Bone marrow (tissue), 2 donors: ENCODE measurements around the gene MYO1F.
"Not testable (repeated sequence)": the region's sequence is repeated elsewhere in the genome, so short reads cannot be mapped to it uniquely, and the experiment has no call there.

ENCODE experiments used
- DNase-seq, 2 donors: peaks; one replicate each; lab custom pipeline; 2025; lab: John Stamatoyannopoulos, UW

Gene MYO1F

DNA sequence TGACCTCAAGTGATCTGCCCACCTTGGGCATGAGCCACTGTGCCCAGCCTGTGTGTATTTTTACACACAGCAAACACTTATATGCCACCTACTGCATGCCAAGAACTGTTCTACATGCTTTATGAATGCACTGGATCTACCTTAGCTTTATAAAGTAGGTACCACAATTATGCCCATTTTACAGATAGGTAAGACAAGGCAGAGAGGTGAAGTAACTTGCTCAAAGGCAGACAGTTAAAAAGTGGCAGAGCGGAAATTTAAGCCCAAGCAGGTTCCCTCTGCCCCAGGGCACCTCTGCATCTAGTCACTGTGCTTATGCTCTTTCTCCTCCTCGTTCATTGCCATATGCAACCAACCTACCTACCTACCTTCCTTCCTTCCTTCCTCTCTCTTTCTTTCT, 22.8 kb upstream of the MYO1F start:
- DNase-seq, result no peak

DNA sequence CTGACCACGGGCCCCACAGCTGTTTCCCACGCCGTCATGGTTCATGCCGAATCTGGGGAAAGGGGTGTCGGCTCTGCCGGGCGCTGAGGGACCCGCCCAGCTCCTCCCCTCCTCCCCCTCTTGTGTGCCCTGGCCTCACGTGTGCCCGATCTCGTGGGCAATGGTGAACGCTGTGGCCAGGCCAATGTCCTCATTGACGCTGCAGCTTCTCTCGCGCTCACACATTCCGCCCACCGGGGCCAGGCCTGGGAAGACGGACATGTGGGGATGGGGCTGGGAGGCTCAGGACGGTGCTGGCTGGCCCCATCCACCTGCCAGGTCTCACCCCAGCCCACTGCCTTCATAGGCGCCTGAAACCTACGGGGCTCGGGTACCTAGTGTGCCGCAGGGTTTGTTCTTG, 18.9 kb upstream of the MYO1F start:
- no peak for DNase-seq

DNA sequence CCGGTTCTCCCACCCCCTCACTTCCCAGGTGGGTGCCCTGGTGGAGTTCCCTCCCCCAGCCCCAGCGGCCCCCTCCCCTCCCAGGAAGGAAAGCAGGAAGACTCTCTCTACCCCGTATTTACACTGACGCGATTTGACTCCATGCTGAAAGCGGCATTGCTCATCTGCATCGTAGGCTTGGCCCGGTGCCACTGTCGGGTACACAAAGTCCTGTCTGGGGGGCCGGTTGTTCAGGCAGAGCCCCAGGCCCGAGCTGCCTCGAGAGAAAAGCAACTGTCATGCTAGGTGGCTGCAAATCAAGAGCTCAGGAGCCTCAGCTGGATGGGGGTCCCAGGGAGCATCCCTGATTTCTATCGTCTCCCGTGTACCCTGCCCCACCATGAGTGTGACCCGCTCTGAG, 18.4 kb upstream of the MYO1F start:
- DNase-seq, result no peak

DNA sequence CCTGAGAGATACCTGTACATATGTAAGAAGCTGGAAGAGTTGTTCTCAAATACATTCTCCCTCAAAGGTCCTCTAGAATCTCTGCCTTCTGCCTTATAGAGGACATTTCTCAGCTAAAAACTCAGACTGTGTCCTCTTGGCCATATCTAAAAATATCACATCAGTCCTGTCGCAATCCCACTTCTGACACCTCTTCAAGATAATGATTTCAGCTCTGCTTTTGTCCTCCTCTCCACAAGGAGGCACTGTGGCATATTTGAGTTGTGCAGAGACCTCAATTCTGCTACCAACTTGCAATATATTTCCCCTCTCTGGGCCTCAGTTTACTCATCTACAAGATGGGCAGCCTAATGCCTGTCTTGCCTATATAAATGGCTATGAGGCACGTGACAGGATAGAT, 16.7 kb upstream of the MYO1F start:
- no peak for DNase-seq

DNA sequence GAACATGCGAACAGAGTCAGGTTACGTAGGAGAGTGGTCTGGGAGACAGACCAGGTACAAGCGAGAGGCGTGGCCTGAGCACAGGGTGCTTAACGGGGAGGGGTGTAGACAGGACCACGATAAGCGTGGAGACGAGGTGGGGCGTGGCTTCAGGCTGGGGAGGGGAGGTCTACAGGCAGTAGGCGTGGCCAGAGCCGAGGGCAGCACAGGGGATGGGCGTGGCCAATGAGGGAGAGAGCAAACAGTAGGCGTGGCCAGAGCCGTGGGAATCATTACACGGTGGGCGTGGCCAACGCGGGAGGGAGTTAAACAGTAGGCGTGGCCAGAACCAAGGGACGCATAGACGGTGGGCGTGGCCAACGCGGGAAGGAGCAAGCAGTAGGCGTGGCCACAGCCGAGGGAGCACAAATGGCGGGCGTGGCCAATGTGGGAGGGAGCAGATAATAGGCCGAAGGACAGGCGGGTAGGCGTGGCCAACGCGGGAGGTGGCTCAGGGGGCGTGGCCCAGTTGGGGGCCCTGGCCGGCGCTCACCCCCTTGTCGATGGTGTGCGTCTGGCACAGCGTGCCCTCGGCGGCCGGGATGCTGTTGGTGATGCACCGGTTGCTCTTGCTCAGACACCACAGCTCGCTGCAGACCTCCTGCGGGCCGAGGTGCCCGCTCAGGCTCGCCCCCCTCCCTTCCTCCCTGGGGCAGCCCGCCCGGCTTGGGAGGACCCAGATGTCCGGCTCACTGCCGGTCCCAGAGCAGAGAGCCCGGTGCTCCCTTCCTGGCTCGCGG, 15.2 kb upstream of the MYO1F start:
- DNase-seq, result peak; percentile 40 to 81

DNA sequence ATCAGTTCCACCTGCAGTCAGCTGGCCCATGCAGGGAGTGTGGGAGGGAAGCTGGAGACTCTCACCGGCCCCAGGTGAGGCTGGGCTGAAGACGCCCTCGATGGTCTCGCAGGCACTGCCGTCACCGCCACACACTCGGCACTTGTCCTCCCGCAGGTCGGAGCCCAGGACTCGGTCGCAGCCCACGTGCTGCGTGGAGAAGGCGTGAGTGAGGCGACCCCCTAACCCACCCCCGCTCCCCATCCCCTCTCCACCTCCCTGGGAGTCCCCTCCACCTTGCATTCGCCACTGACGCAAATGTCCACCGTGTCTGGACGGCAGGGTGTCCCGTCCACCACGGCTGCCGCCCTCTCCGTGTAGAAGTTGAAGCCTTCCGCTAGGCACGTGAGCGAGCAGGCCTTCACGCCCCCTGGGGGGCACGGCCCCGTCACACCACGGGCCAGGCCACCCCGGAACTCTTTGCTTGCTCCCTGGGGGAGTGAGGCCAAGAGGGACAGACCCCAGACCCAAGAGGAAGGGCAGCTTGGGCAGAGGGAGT, 12.0 kb upstream of the MYO1F start:
- DNase-seq, result no peak

DNA sequence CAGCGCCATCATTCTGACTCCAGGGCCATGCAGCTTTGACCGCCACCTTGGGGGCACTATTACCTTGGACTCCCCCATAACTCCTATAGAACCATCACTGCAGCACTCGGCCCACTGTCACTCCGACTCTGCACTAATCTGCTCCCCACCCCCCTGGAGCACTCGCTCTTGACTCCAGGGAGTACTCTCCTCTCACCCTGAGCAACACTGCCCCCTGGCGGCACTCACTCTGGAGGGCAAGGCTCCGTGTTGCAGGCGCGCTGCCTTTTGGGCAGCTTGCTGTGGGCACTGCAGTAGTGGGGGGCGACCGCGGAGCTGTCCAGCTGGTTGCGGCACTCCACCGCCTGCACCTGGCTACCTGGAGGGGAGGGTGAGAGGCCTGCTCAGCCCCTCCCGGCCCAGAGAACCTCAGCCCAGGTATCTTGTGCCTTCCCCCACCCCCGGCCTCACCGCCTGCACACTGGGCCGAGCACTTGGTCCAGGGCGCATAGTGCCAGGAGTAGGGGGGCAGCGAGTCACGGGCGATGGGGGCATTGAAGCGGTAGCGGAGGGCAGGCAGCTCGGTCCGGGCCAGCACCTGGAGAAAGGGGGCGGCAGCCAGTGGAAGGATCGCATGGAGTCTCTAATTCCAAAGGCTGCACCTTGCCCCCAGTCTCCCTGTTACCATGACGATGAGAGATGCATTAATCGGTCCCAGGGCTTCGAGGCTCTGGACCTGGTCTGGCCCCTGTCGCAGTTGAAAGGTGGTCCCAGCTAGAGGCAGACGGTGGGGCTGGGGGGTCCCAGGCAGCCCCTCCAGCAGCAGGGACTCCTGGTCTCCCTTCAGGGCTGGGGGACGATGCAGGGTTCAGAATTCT, 8.9 kb upstream of the MYO1F start:
- DNase-seq, result peak in 1 of 2 donors; percentile 23

DNA sequence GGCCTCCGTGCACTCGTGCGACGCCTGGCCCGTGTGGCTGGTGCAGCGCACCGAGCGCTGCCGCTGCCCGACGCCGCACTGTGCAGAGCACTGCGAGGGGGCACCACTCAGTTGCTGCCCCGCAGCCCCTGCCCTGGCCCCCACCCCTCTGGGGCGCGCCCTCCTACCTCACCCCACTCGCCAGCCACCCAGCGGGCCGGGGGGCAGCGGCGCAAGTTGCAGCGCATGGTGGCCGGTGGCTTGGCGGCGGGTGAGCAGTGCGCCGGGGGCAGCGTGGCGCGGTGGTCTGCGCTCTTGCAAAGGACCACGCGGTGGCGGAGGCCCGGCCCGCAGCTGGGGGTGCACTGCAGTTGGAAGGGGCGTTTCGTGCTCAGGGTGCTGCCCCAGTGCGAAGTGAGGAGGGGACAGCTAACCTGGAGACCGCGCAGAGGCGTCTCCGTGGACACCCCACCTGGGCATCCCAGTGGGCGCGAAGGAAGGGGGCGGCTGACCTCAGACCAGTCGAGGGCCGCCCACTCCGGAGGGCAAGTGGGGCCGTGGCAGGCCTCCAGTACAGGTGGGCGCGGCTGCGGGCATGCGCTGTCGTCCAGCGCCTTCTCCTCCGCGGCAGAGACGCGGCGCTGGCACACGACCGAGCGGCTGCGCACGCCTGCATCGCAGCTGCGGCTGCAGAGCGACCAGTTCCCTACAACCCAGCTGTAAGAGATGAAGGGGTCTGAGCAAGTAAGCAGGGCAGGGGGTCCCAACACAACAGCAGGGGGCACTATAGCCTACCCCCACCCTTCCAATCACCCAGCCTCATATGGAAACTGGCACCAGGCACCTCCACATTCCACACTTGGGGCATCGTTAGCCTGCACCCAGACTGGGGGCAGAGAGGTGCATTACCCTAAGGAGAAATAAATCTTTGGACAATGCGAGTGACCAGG, 8.0 kb upstream of the MYO1F start:
- DNase-seq, result no peak

DNA sequence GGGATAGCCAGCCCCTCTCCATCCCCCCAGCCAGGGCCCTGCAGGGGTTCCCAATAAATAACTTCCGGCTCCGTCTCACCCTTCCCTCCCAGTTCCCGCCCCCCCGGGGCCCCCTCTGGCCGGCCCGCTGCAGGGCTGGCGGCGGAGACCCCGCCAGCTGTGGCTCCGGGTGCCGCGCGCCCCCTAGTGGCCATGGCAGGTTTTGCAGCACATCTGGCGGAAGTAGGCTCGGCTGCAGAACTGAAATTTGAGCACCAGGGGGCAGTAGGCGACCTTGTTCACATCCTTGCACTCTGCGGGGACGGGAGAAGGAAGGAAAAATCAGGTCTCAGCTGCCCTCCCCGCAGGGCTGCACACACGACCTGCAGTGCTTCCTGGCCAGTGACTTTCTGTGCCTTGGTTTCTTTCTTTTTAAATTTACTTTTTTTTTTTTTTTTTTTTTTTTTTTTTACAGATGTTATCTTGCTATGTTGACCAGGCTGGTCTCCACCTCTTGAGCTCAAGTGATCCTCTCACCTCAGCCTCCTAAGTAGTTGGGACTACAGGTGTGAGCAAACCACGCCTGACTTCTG, 3.6 kb upstream of the MYO1F start:
- DNase-seq, result peak; percentile 56 to 68

DNA sequence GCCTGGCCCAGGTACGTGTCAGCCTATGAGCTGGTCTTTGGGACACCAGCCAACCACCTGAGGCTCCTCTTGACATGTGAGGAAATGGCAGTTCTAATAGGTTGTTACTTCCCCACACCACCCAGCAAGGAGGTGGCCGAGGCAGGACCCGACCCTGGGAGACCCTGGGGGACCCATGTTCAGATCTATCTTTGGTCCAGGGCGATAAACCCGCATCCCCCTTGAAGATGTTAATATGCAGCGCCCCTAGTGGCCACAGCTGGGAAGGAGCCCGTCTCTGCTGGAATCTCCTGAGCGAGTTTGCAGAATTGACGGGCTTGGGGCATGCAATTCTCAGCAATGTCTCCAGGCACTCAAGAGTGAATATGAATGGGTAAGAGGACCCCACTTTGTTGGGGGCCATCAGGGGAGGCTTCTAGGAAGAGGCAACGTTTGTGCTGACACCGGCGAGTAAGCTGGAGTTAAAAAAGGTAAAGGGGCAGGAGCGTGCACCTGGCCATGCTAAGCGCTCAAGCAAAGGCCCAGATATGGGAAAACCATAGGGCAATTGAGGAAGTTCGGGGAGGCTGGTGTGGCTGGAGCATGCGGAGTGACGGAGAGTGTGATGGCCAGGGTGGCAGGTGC, 1.5 kb upstream of the MYO1F start:
- DNase-seq, result peak; percentile 36 to 73

DNA sequence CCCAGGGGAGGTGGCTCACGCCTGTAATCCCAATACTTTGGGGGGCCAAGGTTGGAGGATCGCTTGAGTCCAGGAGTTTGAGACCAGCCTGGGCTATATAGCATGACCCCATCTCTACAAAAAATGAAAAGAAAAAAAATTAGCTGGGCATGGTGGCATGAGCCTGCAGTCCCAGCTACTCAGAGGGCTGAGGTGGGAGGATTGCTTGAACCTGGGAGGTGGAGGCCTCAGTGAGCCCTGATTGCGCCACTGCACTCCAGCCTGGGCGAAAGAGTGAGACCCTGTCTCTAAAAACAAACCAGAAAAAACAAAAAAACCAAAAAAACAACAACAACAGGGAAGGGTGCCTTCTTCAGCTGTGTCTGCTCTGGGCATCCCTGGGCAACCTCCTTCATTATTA, 499 bp upstream of the MYO1F start:
- DNase-seq, result no peak

DNA sequence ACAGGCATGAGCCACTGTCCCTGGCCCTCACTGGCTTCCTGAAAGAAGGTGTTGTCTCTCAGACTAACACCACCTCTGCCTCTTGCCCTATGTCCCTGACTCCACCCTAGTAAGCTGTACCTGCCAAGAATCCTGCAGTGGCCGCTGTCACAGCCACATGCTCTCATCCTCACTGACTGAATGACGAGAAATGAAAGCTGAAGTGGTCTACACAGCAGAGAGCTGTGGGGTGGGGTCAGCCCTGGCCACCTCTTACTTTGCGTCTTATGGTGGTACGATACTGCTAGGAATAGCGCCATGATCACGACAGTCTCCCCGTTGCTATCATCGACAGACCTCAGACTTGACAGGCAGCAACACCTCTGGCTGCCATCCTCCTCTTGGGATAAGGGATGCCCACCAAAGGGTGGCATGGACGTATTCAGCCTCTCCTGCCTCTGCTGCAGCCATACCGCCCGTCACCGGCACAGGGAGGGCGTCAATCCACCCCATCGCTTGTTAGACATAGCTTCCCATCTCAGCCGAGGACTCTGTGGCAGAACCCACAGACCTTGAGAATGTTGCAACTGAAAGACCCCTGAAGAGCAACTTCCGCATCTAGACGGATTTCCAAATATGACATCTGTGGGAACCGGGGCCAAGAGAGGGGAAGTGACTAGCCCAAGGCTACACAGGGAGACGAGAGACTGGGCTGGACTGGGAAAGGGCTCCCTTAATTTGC, 809 bp downstream of the MYO1F start:
- peak; percentile 33 to 66 for DNase-seq

DNA sequence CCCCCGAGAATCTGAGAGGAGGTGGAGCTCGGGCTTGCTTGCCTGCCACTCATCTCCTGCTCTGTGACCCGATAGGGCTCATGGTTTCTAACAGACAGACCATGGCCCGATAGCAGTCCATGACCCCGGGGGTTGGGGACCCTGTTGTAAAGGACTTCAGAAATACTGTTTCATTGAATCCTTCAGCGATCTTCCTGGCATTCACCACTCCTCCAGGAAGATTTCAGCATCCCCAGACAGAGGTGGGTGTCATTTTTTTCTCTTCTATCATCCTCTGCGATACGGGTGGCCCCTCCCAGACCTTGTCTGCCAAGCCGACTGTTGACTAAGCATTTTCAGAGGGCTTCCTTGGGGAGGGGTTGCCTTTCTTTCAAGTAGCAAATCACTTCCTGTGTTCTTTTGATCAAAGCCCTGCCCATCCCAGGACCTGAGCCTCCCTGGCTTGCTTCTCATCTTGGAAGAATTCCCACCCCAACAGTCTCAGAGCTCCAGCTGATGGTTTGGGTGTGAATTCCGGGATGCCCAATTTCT, 1.7 kb downstream of the MYO1F start:
- peak in 1 of 2 donors; percentile 28 for DNase-seq

DNA sequence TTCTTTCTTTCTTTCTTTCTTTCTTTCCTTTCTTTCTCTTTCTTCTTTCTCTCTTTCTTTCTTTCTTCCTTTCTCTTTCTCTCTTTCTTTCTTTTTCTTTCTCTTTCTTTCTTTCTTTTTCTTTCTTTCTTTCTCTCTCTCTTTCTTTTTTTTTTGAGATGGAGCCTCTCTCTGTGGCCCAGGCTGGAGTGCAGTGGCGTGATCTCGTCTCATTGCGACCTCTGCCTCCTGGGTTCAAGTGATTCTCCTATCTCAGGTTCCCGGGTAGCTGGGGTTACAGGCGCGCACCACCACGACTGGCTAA, 2.7 kb downstream of the MYO1F start:
- not testable (repeated sequence) for DNase-seq

DNA sequence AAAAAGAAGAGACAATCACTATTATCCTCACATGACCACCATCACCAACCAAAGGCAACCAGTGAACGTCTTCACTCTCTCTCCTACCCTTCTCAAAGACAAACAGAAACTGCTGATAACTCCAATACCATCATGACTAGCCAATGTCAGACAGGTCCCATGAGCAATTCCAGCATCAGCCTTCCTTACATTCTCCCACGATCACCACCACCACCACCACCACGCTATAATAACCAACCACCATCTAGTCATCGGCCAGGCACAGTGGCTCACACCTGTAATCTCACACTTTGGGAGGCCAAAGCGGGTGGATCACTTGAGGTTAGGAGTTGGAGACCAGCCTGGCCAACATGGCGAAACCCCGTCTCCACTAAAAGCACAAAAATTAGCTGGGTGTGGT, 3.9 kb downstream of the MYO1F start:
- DNase-seq, result no peak

DNA sequence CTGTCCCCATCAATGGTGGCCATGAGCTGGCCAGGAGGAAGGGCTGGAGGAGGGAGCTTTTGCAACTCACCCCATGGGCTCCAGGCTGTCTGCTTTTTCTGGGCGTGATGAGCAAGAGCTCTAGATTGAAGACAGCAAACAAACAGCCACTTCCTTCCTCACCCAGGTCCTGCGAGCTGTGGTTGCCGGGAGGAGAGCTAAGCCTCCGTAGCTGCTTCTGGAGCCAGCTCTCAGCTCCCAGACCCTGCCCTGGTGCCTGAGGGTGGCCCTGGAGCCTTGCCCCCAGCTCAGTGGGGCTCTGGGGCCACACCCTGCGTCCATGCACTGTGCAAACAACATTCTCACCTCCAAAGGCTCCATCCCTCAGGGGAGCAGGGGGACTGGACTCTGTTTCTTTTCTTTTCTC, 6.2 kb downstream of the MYO1F start:
- DNase-seq, result peak; percentile 16 to 77

DNA sequence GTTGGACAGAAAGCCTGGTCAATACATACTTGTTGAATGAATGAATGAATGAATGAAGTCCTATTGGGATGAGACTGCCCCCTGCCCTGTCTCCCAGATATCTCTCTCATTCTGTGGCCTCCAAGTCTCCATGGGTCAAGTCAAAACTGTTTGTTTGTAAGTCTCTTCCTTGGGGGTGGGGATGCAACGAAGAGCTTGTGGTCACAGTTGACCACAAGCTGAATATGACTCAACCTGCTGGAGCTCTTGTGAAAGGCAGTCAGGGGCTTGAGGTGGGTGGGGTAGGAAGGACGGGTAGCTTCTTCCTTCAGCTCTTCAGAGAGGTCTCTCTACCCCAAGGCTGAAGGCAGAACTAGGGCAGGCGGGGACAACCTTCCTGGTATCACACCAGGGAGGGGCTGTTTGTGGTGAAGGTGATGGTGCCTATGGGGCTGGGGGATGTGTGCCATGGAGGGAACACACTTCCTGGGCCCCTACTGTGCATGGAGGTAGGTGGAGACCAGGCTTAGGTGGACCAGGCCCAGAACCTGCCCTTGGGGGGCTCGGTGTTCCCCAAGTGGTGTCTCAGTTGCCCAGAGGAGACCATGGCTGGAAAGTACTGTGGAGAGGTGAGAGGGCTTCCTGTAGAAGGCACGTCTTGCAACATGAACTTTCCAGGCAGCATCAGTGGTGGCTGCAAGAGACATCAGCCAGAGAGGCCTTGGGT, 8.0 kb downstream of the MYO1F start:
- peak; percentile 54 to 82 for DNase-seq

DNA sequence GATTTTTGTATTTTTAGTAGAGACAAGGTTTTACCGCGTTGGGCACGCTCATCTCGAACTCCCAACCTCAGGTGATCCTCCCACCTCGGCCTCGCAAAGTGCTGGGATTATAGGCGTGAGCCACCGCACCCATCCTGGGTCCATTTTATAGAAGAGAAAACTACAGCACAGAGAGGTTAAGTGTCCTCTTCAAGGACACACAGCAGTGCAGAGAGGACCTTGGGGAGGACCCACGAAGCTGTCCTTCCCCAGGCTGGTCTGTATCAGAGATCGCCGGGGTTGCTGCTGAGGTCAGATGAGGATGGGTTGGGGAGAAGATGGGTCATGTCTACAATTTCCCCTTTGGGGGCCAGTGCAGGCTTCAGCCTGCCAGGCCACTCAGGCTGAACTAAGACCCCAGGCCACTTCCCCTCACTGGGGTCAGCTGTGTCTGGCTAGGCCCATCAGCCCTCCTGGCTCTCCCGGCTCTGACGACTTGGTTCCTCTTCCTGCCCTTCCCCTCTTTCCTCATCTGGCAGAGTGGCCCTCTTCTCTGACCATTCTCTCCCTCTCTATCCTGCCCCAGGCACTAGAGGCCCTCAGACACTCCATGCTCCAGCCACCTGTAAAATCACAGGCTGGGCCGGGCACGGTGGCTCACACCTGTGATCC, 9.6 kb downstream of the MYO1F start:
- DNase-seq, result peak in 1 of 2 donors; percentile 5

DNA sequence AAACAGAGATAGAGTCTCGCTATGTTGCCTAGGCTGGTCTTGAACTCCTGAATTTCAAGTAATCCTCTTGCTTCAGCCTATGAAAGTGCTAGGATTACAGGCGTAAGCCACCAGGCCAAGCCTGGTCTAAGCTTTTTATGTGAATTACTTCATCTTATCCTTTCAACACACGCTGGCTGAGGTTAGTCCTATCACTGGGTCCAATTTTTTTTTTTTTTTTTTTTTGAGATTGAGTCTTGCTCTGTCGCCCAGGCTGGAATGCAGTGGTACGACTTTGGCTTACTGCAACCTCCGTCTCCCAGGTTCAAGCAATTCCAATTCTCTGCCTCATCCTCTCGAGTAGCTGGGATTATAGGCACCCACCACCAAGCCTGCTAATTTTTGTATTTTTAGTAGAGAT, 10.4 kb downstream of the MYO1F start:
- DNase-seq, result no peak
